AG04449 (cell line): Measurements from ENCODE around the gene NFKBIZ.
"Not testable (repeated sequence)": the region's sequence is repeated elsewhere in the genome, so short reads cannot be mapped to it uniquely, and the experiment has no call there.

Experiments used
- CTCF ChIA-PET: fragments of 350-600 bp; formaldehyde crosslinking; extraction: SDS; loops from one replicate; lab custom pipeline; 2021; ENCODE audit warnings: antibody characterized with exemption; lab: Yijun Ruan, JAX
- POLR2A ChIA-PET: fragments of 400-600, 350-600 bp; formaldehyde crosslinking; extraction: SDS; loops from one replicate; lab custom pipeline; 2020; ENCODE audit warnings: antibody characterized with exemption, inconsistent platforms; lab: Yijun Ruan, JAX
- DNase-seq: peaks from one replicate; pipeline ENCODE4 v3.0.0-alpha.2; 2010; ENCODE audit warnings: low read depth, low spot score
- H3K4me3 ChIP-seq: 2 replicates; pipeline ENCODE4 v1.5.1; 2011; ENCODE audit warnings: low read depth, mild to moderate bottlenecking, control low read depth, low read length
- TF ChIP-seq, protein P1 (sequence below): IDR thresholded peaks from one replicate; pipeline ENCODE4 v1.5.1; 2011; ENCODE audit warnings: mild to moderate bottlenecking, moderate library complexity, low read length, control low read depth, inconsistent platforms; ENCODE audit not compliant: insufficient read depth; ENCODE audit errors: missing control alignments

Gene NFKBIZ

DNA sequence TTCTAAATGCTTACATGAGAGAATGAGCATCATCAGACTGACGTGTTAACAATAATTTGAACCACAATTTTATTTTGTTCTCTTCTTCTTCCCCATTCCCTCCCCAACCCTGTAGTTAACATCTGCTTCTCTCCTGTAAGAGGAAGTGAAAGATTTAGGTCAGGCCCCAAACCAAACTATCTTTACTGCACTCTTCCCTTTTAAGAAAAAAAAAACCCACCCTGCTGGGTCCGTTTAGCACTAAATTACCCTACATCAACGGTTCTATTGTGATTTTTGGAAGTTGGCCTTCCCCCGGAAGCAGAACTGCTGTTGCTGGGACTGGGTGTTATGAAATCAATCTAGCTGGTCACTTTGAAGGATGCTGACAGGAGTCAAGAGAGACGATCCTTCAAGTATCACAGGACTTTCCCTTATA, 49.4 kb downstream of the NFKBIZ start:
- H3K4me3 ChIP-seq = no peak overlapping the region
- TF ChIP-seq, protein P1, sequence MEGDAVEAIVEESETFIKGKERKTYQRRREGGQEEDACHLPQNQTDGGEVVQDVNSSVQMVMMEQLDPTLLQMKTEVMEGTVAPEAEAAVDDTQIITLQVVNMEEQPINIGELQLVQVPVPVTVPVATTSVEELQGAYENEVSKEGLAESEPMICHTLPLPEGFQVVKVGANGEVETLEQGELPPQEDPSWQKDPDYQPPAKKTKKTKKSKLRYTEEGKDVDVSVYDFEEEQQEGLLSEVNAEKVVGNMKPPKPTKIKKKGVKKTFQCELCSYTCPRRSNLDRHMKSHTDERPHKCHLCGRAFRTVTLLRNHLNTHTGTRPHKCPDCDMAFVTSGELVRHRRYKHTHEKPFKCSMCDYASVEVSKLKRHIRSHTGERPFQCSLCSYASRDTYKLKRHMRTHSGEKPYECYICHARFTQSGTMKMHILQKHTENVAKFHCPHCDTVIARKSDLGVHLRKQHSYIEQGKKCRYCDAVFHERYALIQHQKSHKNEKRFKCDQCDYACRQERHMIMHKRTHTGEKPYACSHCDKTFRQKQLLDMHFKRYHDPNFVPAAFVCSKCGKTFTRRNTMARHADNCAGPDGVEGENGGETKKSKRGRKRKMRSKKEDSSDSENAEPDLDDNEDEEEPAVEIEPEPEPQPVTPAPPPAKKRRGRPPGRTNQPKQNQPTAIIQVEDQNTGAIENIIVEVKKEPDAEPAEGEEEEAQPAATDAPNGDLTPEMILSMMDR = no peak
- POLR2A ChIA-PET = no interaction called here
- CTCF ChIA-PET = interaction anchor here (0.8 kb wide), 1 partner anchor 28 kb away, joined by 3 read pairs; no protein-coding TSS in a partner anchor
- no peak for DNase-seq

DNA sequence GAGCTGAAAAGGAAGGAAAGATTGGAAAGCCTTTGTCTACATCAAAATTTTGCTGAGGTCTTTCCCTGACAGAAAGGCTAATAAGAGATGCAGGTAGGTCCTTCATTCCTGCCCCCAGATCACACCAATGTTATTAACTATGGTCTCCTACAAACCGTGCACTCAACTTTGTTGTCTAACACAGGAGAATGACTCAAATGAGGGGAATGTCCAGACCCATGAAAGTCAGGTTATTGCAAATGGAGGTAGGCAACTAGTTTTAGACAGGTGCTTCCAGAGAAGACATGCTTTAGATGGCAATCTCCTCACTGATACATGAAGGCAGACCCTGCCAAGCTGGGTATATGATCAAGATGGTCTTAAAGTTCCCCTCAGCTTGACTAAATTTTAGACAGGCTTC, 51.0 kb downstream of the NFKBIZ start:
- POLR2A ChIA-PET = interaction anchor here (1.3 kb wide), 1 partner anchor 51 kb away, joined by 6 read pairs; the partner anchor contains the start of gene NFKBIZ
- no peak overlapping the region for H3K4me3 ChIP-seq
- DNase-seq = no peak
- CTCF ChIA-PET = interaction anchor here (0.6 to 2.4 kb wide), 5 partner anchors 29 to 328 kb away, joined by 3 to 16 read pairs (median 3); no protein-coding TSS in a partner anchor
- TF ChIP-seq, protein P1 = no peak

DNA sequence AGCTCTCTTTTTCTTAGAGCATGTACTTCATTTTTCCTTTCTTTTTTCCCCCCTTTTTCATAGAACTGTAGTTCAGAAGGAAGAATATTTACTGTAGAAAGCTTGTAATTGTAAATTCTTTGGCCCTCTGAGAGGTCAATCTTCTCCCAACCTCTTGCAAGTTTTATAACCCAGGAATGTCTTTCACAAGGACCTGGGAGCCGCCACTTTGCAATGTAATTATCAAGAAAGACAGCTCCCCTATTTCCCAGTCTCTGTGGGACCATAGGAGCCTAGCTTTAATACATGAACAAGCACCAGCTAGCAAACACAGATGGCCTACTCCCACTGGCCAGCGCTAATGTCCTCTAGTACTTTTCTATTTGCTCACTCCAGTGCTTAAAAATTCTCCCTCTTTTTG, 51.4 kb downstream of the NFKBIZ start:
- no peak for DNase-seq
- CTCF ChIA-PET = interaction anchor here (0.6 to 2.4 kb wide), 6 partner anchors 28 to 328 kb away, joined by 3 to 16 read pairs (median 4); no protein-coding TSS in a partner anchor
- no peak overlapping the region for H3K4me3 ChIP-seq
- POLR2A ChIA-PET = interaction anchor here (1.3 kb wide), 1 partner anchor 51 kb away, joined by 6 read pairs; the partner anchor contains the start of gene NFKBIZ
- TF ChIP-seq, protein P1 = no peak

- H3K4me3 ChIP-seq = no peak overlapping the region
- peak; percentile 90 for DNase-seq
- TF ChIP-seq, protein P1 = no peak
- CTCF ChIA-PET = interaction anchor here (1.3 to 2.4 kb wide), 3 partner anchors 88 to 323 kb away, joined by 3 to 16 read pairs (median 4); no protein-coding TSS in a partner anchor
- POLR2A ChIA-PET = interaction anchor here (1.0 to 1.6 kb wide), 3 partner anchors 33 to 52 kb away, joined by 4 to 8 read pairs (median 4); partner anchors contain the start of gene NFKBIZ
Observed at GRCh38 chr3:101902041-101902440, 52.7 kb downstream of the NFKBIZ start.

DNA sequence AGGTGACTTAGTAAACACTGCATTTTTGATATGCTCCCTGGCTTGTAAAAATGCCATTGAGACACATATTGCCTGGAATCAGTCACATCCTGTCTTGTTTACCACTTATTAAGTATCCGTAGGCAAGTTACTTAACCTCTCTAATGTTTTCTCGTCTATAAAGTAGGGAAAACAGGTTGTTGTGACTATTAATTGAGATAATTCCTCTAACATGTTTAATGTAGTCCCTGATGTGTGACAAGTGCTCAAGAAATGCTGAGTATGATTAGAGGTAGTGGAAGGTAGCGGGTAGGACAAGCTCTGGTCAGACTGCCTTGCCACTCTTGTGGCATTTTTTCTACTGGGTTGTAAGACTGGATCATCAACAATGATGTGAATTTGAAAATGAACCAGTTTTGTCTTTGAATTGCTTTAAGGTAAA, 54.1 kb downstream of the NFKBIZ start:
- CTCF ChIA-PET = no interaction called here
- TF ChIP-seq, protein P1 = no peak
- H3K4me3 ChIP-seq = no peak overlapping the region
- POLR2A ChIA-PET = no interaction called here
- DNase-seq = no peak

GRCh38 chr3:101905573-101905972, 56.3 kb downstream of the NFKBIZ start:
- DNase-seq, H3K4me3 ChIP-seq, POLR2A ChIA-PET, CTCF ChIA-PET: not testable (repeated sequence)
